Peyer's patch (tissue), 4 donors: ENCODE results near the gene GLS.

Experiments used
- POLR2A ChIP-seq, 2 donors: fragments of 450-650 bp; IDR thresholded peaks; one replicate each; pipeline ENCODE4 v1.5.1; 2017; ENCODE audit warnings: antibody characterized with exemption in 2 of 2, mild to moderate bottlenecking in 2 of 2, moderate library complexity in 2 of 2
- TF ChIP-seq, protein P1 (sequence below), 6 experiments: fragments of 450-650 bp in 4 of 6; fragments of 200-600 bp in 2 of 6; sonication (generic) in 1 of 6; IDR thresholded peaks; one replicate each; pipeline ENCODE4 v1.5.1; 2017 to 2019; ENCODE audit warnings: antibody characterized with exemption in 6 of 6, mild to moderate bottlenecking in 3 of 6, moderate library complexity in 1 of 6

DNA sequence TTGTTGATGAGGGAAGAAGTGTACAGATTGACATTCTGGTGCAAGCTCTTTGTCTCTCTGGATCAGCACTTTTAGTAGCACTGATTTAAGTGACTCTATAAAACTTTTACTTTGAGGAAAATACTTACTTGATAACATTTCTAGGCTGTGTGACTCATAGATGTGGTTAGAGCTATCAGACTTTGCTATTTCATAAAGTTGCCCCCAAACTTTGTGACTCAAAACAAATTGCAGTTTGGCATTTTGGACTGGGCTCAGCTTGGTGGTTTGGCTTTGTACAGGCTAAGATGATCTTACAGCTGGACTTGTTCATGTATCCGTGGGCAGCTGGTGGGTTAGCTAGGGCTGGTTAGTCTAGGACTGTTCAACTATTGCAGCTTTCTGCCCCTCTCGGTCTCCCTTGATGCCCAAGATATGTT, 42.1 kb upstream of the GLS start:
- TF ChIP-seq, protein P1, sequence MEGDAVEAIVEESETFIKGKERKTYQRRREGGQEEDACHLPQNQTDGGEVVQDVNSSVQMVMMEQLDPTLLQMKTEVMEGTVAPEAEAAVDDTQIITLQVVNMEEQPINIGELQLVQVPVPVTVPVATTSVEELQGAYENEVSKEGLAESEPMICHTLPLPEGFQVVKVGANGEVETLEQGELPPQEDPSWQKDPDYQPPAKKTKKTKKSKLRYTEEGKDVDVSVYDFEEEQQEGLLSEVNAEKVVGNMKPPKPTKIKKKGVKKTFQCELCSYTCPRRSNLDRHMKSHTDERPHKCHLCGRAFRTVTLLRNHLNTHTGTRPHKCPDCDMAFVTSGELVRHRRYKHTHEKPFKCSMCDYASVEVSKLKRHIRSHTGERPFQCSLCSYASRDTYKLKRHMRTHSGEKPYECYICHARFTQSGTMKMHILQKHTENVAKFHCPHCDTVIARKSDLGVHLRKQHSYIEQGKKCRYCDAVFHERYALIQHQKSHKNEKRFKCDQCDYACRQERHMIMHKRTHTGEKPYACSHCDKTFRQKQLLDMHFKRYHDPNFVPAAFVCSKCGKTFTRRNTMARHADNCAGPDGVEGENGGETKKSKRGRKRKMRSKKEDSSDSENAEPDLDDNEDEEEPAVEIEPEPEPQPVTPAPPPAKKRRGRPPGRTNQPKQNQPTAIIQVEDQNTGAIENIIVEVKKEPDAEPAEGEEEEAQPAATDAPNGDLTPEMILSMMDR (IDR thresholded peaks at IDR 0.05): no peak
- TF ChIP-seq POLR2A (IDR thresholded peaks at IDR 0.05): no peak
